GM20000 (cell line): ENCODE results near the gene C14orf119.

ENCODE experiments used
- DNase-seq: peaks from one replicate; pipeline ENCODE4 v3.0.0; 2012; ENCODE audit warnings: low spot score
- TF ChIP-seq, protein P1 (sequence below): IDR thresholded peaks from 2 replicates; pipeline ENCODE4 v1.5.1; 2012; ENCODE audit warnings: mild to moderate bottlenecking, control low read depth; ENCODE audit errors: extremely low read depth, missing control alignments

C14orf119 gene

DNA sequence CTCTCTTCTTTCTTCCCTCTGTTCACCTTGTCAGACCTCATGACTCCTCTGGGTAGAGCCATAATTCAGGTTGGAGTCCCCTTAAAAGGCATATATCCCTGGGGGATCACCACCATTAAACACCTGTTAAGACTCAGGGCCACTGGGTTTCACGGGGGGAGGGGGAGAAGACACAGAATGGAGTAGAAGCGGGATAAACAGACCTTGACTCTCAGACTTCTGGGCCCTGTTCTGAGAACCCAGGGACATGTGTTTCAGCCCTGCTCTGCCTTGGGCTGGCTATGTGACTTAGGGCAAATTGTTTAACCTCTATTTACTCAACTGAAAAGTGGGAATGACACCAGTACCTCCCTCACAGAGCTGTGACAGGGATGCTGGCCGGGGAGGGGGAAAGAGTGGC is 42.6 kb upstream of the C14orf119 start:
- DNase-seq: no peak
- TF ChIP-seq, protein P1, sequence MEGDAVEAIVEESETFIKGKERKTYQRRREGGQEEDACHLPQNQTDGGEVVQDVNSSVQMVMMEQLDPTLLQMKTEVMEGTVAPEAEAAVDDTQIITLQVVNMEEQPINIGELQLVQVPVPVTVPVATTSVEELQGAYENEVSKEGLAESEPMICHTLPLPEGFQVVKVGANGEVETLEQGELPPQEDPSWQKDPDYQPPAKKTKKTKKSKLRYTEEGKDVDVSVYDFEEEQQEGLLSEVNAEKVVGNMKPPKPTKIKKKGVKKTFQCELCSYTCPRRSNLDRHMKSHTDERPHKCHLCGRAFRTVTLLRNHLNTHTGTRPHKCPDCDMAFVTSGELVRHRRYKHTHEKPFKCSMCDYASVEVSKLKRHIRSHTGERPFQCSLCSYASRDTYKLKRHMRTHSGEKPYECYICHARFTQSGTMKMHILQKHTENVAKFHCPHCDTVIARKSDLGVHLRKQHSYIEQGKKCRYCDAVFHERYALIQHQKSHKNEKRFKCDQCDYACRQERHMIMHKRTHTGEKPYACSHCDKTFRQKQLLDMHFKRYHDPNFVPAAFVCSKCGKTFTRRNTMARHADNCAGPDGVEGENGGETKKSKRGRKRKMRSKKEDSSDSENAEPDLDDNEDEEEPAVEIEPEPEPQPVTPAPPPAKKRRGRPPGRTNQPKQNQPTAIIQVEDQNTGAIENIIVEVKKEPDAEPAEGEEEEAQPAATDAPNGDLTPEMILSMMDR: no peak

DNA sequence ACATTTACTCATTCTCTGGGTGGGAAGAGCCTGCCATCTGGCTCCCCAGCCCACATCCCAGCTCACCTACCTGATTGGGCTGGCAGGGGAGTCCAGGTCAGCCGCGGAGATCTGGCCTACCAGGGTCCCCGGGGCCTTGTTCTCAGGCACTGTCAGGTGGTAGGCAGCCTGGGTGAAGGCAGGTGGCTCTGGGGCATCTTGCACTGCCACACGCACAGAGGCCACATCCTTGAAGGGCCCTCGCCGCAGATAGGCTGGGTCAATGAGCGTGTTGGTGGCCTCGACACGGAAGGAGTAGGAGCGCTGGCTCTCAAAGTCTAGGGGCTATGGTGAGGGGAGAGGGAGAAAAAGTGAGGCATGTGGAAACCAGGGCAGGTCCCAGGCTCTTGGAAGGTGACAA is 41.9 kb upstream of the C14orf119 start:
- DNase-seq: no peak

DNA sequence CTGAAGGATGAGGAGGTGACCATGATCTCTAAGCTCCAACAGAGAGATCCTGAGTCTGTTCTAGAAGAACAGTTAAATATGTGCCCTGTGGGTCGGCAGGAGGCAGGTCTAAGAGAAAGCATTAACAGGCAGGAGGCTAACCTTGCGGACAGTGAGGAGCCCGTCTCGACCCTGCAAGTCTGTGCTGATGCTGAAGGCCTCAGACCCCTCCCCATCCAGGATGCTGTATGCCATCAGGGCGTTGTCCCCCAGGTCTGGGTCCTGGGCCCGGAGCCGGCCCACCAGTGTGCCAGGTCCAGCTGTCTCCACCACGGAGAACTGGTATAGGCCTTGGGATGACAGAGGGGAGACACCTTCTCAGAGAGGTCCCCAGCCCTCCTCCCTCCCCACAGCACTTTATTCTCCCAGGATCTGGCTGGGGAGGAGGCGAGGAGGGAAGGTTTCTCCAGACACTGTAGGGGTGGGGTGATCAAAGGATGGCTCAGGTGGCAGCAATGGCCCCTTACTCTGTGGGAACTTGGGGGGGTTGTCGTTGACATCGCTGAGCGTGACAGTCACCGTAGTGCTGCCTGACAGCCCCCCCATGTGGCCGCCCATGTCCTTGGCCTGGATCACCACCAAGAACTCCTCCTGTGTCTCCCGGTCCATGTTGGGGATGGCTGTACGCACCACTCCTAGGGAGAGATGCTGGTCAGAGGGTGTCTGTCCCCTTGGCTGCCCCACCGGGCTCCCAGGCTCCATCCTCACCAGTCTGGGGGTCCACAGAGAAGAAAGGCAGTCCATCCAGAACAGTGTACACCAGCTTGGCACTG is 41.1 kb upstream of the C14orf119 start:
- peak; percentile 60 for DNase-seq
- TF ChIP-seq, protein P1: peak; percentile 19

More for the DNA sequence above, 41.9 kb upstream of the C14orf119 start:
- TF ChIP-seq, protein P1: no peak

DNA sequence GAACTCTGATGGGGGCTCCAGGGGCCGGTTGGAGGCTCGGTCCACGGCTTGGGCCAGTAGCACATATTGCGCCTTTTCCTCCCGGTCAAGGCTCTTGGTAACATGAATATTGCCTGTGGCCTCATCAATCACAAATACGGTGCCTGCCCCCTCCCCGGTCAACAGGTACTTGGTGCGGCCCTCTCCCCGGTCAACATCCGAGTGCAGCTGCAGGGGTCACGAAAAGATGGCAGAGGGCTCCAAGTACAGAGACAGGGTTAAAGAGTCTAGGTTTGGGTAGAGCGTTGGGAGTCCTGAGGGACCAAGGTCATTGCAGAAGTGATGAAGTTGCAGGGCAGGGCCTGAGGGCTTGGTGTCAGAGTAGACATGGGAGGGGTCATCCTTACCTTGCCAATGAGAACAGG is 40.2 kb upstream of the C14orf119 start:
- TF ChIP-seq, protein P1: no peak
- no peak for DNase-seq

DNA sequence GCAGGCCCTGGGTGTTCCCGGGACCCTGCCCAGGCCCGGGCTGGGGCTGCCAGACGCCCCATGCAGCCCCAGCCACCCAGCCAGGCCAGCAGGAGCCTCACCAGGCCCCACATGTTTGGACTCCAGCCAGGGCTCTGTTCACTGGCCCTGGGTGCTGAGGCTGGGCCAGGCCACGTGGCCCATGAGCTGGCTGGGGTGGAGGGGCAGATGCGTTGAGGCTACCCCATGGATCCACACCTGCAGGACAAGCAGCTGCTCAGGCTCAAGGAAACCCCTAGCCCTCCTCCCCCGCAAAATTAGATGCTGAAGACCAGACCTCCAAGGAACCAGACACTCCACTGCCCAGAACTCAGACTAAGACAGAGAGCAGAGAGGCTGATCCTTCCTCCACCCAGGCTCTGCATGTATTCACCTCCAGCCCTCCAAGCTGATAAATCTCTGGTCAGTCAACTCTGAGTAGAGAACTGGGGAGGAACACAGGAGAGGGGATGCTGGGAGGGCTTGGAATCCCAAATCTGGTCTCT is 39.6 kb upstream of the C14orf119 start:
- TF ChIP-seq, protein P1: no peak
- DNase-seq: no peak

DNA sequence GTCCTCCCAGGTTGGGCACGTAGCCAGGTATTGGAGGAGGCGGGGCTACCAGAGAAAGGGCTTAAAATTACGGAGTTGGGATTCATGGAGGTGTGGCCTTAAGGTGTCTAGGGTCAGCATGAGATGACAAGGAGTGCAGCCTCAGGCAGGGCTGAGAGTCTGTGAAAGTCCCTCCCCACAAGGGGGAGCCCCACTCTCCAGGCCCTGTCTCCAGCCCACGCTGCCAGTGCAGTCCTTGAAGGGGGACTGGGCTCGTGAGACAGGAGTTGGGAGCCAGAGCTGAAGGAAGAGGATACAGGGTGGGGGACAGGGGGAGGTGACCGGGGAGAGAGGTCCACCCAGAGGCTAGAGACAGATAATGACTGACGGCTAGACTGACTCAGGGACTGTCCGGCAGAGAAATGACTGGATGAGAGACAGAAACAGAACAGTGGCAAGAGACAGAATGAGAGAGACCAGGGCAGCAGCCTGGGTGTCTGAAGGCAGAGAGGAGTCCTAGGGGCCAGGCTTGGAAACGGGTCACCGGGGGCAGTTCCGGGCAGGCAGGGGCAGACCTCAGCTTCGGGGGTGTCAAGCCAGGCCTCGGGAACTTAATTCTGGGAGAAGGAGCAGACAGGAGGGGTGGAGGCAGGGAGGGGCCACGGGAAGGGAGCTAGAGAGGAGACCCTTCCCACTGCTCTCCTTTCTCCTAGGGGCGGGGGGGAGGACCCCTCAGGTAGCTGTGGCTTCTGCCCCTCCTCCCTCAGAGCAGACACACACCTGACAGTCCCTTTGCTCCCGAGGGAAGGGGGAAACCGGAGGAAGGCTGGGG is 39.0 kb upstream of the C14orf119 start:
- TF ChIP-seq, protein P1: peak; percentile 69
- peak; percentile 95 for DNase-seq
